GM12878 (cell line): ENCODE results near the gene TBC1D24. TPM values are rescaled to one million over a fixed set of nuclear protein-coding genes. Genes with fewer than 3 reads are reported as not detected.

Experiments
- ATAC-seq: fragments of 200-7000 bp; cut with Tn5 transposase; 3 replicates; pipeline ENCODE4 v1.9.1; 2020; ENCODE audit warnings: mild to moderate bottlenecking, moderate library complexity
- BruUV-seq: library from RNA; stranded (reverse); fragments of 400-500 nt; replicated peaks from 2 replicates; lab custom pipeline; 2021; lab: Mats Ljungman, UMichigan
- CTCF ChIA-PET: fragments of 300-600 bp; sonication (Branson Sonifier 250); formaldehyde crosslinking; extraction: SDS; loops from one replicate; lab custom pipeline; 2021; ENCODE audit warnings: inconsistent platforms; lab: Yijun Ruan, JAX
- POLR2A ChIA-PET: fragments of 350-600 bp; formaldehyde crosslinking; extraction: SDS; loops from one replicate; lab custom pipeline; 2021; ENCODE audit warnings: inconsistent platforms; lab: Charles Lee
- RAD21 ChIA-PET: fragments of 300-600 bp; sonication (Branson Sonifier 250); formaldehyde crosslinking; loops from one replicate; lab custom pipeline; 2023; ENCODE audit warnings: antibody characterized with exemption; ENCODE audit not compliant: unreplicated experiment; lab: Charles Lee
- SMC1A ChIA-PET: fragments of 300-600 bp; sonication (Branson Sonifier 250); formaldehyde crosslinking; loops from one replicate; lab custom pipeline; 2023; ENCODE audit not compliant: unreplicated experiment, uncharacterized antibody; lab: Charles Lee
- DNase-seq: peaks from one replicate; pipeline ENCODE4 v3.0.0-alpha.2; 2011; ENCODE audit warnings: low read depth, low spot score
- FAIRE-seq: peaks from 3 replicates; lab custom pipeline; 2011; peaks lifted over from hg19 to GRCh38; lab: Jason Lieb, UNC
- H2AFZ ChIP-seq: 2 replicates; pipeline ENCODE4 v1.6.0; 2011; ENCODE audit warnings: low read depth, low read length, control low read depth; ENCODE audit not compliant: control insufficient read depth
- H3K27ac ChIP-seq: 2 replicates; pipeline ENCODE4 v1.5.1; 2011; ENCODE audit warnings: control low read depth; ENCODE audit not compliant: control insufficient read depth, insufficient read depth
- H3K27me3 ChIP-seq, 2 experiments: replicated peaks in 1 of 2; 2 replicates each; pipeline versions ENCODE4 v1.6.0 to v1.6.1; 2011; ENCODE audit warnings: low read length in 1 of 2; ENCODE audit not compliant: control insufficient read depth in 2 of 2, insufficient read depth in 2 of 2
- H3K36me3 ChIP-seq, 2 experiments: 2 replicates each; pipeline ENCODE4 v1.5.1; 2011; ENCODE audit warnings: low read length in 1 of 2; ENCODE audit not compliant: control insufficient read depth in 2 of 2, insufficient read depth in 2 of 2
- H3K4me1 ChIP-seq: 2 replicates; pipeline ENCODE4 v1.6.1; 2011; ENCODE audit warnings: mild to moderate bottlenecking, low read length, moderate library complexity, mixed read lengths; ENCODE audit not compliant: control insufficient read depth, insufficient read depth
- H3K4me2 ChIP-seq: 2 replicates; pipeline ENCODE4 v1.6.0; 2011; ENCODE audit warnings: control low read depth; ENCODE audit not compliant: control insufficient read depth, insufficient read depth
- H3K4me3 ChIP-seq: fragments of 200-600 bp; sonication (generic); 2 replicates; pipeline ENCODE4 v1.5.1; 2016
- H3K79me2 ChIP-seq: 2 replicates; pipeline ENCODE4 v1.6.0; 2011; ENCODE audit warnings: low read length; ENCODE audit not compliant: control insufficient read depth, insufficient read depth
- H3K9ac ChIP-seq: 2 replicates; pipeline ENCODE4 v1.8.0; 2011; ENCODE audit warnings: low read length, control low read depth, mixed read lengths; ENCODE audit not compliant: control insufficient read depth, insufficient read depth
- H3K9me3 ChIP-seq: replicated peaks from 3 replicates; pipeline ENCODE4 v1.5.1; 2011; ENCODE audit warnings: mild to moderate bottlenecking, low read length; ENCODE audit not compliant: control insufficient read depth, insufficient read depth
- H4K20me1 ChIP-seq: 2 replicates; pipeline ENCODE4 v1.6.0; 2011; ENCODE audit not compliant: control insufficient read depth, insufficient read depth
- ASH2L ChIP-seq: fragments of 300-600, 200-600 bp; sonication (generic); IDR thresholded peaks from 2 replicates; pipeline ENCODE4 v1.6.1; 2017; ENCODE audit warnings: low read depth, mild to moderate bottlenecking, borderline replicate concordance
- CHD2 ChIP-seq: IDR thresholded peaks from 2 replicates; pipeline ENCODE4 v1.6.1; 2011; ENCODE audit warnings: low read depth, low read length, improper control_type of control experiment, borderline replicate concordance
- EZH2 ChIP-seq: IDR thresholded peaks from 2 replicates; pipeline ENCODE4 v1.6.1; 2012; ENCODE audit warnings: low read depth, mild to moderate bottlenecking, control low read depth, inconsistent platforms, low read length, borderline replicate concordance; ENCODE audit not compliant: control insufficient read depth
- HDAC2 ChIP-seq: fragments of 200-600 bp; sonication (generic); IDR thresholded peaks from 2 replicates; pipeline ENCODE4 v1.6.1; 2017
- IKZF2 ChIP-seq, 2 experiments: fragments of 450-650 bp; IDR thresholded peaks; 2 replicates each; pipeline ENCODE4 v1.6.1; 2017; ENCODE audit warnings: mild to moderate bottlenecking in 2 of 2, moderate library complexity in 2 of 2
- KDM1A ChIP-seq: fragments of 200-600 bp; sonication (generic); IDR thresholded peaks from 2 replicates; pipeline ENCODE4 v1.6.1; 2016; ENCODE audit warnings: borderline replicate concordance
- MEF2A ChIP-seq: IDR thresholded peaks from 2 replicates; pipeline ENCODE4 v1.6.1; 2011; ENCODE audit warnings: low read depth, mild to moderate bottlenecking, low read length, moderate library complexity; ENCODE audit not compliant: insufficient read depth
- MEF2B ChIP-seq: fragments of 450-650 bp; IDR thresholded peaks from 2 replicates; pipeline ENCODE4 v1.6.1; 2018; ENCODE audit warnings: mild to moderate bottlenecking, moderate library complexity; ENCODE audit not compliant: partially characterized antibody, poor library complexity, severe bottlenecking
- MXI1 ChIP-seq: fragments of 150-350 bp; IDR thresholded peaks from 2 replicates; pipeline ENCODE4 v1.6.1; 2011; ENCODE audit warnings: low read depth, mild to moderate bottlenecking, inconsistent platforms, low read length, improper control_type of control experiment
- POLR2A ChIP-seq: IDR thresholded peaks from 2 replicates; pipeline ENCODE4 v1.6.1; 2011; ENCODE audit warnings: low read depth, mild to moderate bottlenecking, low read length
- POU2F2 ChIP-seq: IDR thresholded peaks from 3 replicates; pipeline ENCODE4 v1.6.1; 2011; ENCODE audit warnings: low read depth, mild to moderate bottlenecking, low read length, borderline replicate concordance
- RB1 ChIP-seq: fragments of 450-650 bp; formaldehyde crosslinking; IDR thresholded peaks from 2 replicates; pipeline ENCODE4 v1.6.1; 2017; ENCODE audit warnings: mild to moderate bottlenecking, borderline replicate concordance
- RELA ChIP-seq: fragments of 450-650 bp; IDR thresholded peaks from 2 replicates; pipeline ENCODE4 v1.8.0; 2014; ENCODE audit warnings: borderline replicate concordance; ENCODE audit not compliant: partially characterized antibody
- SP1 ChIP-seq: IDR thresholded peaks from one replicate; pipeline ENCODE4 v1.6.1; 2011; ENCODE audit warnings: low read depth, low read length
- ZNF24 ChIP-seq: fragments of 450-650 bp; IDR thresholded peaks from 2 replicates; pipeline ENCODE4 v1.6.1; 2017; ENCODE audit warnings: antibody characterized with exemption, mild to moderate bottlenecking
- WGBS: methylation state at CpG from one replicate; pipeline ENCODE4 v1.1.6; 2016; ENCODE audit warnings: low lambda C conversion rate; ENCODE audit not compliant: insufficient replicate concordance, insufficient coverage; ENCODE audit errors: missing lambda C conversion rate; 5-methylcytosine and 5-hydroxymethylcytosine counted together
- in situ Hi-C: fragments of 300-500 bp; cut with MboI; formaldehyde crosslinking; loops from 9 replicates; pipeline ENCODE4 v1.14.3; 2018; ENCODE audit warnings: mixed read lengths
- intact Hi-C: fragments of 100-400 bp; cut with micrococcal nuclease; formaldehyde crosslinking; loops from one replicate; pipeline ENCODE4 v1.14.2; 2022; ENCODE audit not compliant: unreplicated experiment
- polyA plus RNA-seq, 11 experiments: library from polyadenylated mRNA; depleted of rRNA in 4 of 11; unstranded in 6 of 11; stranded (reverse) in 5 of 11; fragments of >200 nt; fragmentation: Nextera tagmentation in 4 of 11; fragmentation: Illumina TruSeq in 1 of 11; extraction: Ambion mirVana in 4 of 11; extraction: Trizol in 1 of 11; gene quantifications; 1 replicate in 1 of 11; 2 replicates in 10 of 11; pipeline versions ENCODE4 v1.2.1 to v1.2.3, GENCODE V29; 2011 to 2016; ENCODE audit warnings: inconsistent platforms in 2 of 11, missing spikeins in 2 of 11, low read depth in 1 of 11
- total RNA-seq, 4 experiments: library from RNA; depleted of rRNA in 3 of 4; stranded (reverse); fragments of >200 nt in 3 of 4; fragmentation: Illumina TruSeq in 1 of 4; extraction: Trizol in 1 of 4; gene quantifications; 2 replicates each; pipeline versions ENCODE4 v1.2.1 to v1.2.3, GENCODE V29; 2013 to 2021
- TF ChIP-seq, protein P1 (sequence below): IDR thresholded peaks from 2 replicates; pipeline ENCODE4 v1.6.1; 2011; ENCODE audit warnings: low read depth, low read length, improper control_type of control experiment, borderline replicate concordance
- TF ChIP-seq, protein P2 (sequence below): fragments of 450-650 bp; IDR thresholded peaks from 2 replicates; pipeline ENCODE4 v1.6.1; 2016; ENCODE audit warnings: mild to moderate bottlenecking
- TF ChIP-seq, protein P3 (sequence below), 3 experiments: IDR thresholded peaks in 2 of 3; conservative IDR thresholded peaks in 1 of 3; 2 replicates each; pipeline ENCODE4 v1.5.1; 2011; ENCODE audit warnings: low read depth in 3 of 3, low read length in 3 of 3, mild to moderate bottlenecking in 3 of 3, control low read depth in 2 of 3, moderate library complexity in 2 of 3, inconsistent platforms in 1 of 3, mixed read lengths in 1 of 3; ENCODE audit not compliant: control insufficient read depth in 2 of 3, insufficient read depth in 1 of 3; ENCODE audit errors: extremely low read depth in 1 of 3

TBC1D24 gene
- total and polyA plus RNA-seq, 10 of the 15 experiments (the other 5 are each of a cell fraction or from before 2014, with no cell fraction given), result 1.1 to 9.6 (median 4.5) TPM

DNA sequence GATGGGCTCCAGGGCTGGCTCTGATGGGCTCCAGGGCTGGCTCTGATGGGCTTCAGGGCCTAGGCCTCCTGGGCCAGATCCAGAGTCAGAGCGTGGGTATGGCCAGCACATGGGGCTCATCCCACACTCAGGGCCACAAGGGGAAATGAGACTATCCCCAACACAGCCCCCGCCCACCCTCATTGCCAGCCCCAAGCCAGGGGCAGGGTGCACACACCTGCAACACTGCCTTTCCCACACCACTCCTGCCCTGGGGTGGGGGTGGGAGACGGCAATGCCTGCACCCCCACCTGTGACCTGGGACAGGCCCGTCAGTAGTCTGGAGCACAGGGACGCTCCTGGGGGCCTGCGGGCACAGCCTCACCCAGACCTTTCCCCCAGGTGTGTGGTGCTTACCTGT lies 24.5 kb downstream of the TBC1D24 start:
- DNase-seq (no peak), ATAC-seq (no peak), FAIRE-seq (no peak)
- Histone ChIP-seq H3K79me2 (no peaks in the 10 kb centered on the region), H3K9me3 (no peaks in the 10 kb centered on the region), H3K9ac (no peak overlapping the region), H3K4me3 (no peak overlapping the region), H3K36me3 (peaks cover 0 to 11% of the 10 kb centered on the region in 2 experiments; a peak in 2 of 4 replicates), H2AFZ (no peak overlapping the region), H3K27me3 (no peaks in the 10 kb centered on the region), H3K27ac (no peak overlapping the region), H3K4me2 (no peak overlapping the region), H4K20me1 (no peaks in the 10 kb centered on the region), H3K4me1 (no peaks in the 10 kb centered on the region)
- in situ Hi-C loops (loop anchor here (5.0 to 10.0 kb wide), 2 partner anchors 162 to 485 kb away; partner anchors contain the start of gene NPW), intact Hi-C loops (no loop called here)
- ChIA-PET RAD21 (no interaction called here), CTCF (interaction anchor here (2.8 kb wide), 1 partner anchor 69 kb away, joined by 36 read pairs; the partner anchor contains the start of gene CCNF), SMC1A (interaction anchor here (2.5 kb wide), 1 partner anchor 69 kb away, joined by 17 read pairs; the partner anchor contains the start of gene CCNF), POLR2A (no interaction called here)
- TF ChIP-seq, protein P1, sequence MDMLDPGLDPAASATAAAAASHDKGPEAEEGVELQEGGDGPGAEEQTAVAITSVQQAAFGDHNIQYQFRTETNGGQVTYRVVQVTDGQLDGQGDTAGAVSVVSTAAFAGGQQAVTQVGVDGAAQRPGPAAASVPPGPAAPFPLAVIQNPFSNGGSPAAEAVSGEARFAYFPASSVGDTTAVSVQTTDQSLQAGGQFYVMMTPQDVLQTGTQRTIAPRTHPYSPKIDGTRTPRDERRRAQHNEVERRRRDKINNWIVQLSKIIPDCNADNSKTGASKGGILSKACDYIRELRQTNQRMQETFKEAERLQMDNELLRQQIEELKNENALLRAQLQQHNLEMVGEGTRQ, result no peak
- no peak for TF ChIP-seq MXI1
- no peak for TF ChIP-seq CHD2
- TF ChIP-seq RELA, result no peak
- TF ChIP-seq RB1, result no peak
- TF ChIP-seq POLR2A, result no peak
- no peak for TF ChIP-seq ZNF24
- TF ChIP-seq MEF2A, result no peak
- no peak for TF ChIP-seq POU2F2
- no peak for TF ChIP-seq KDM1A
- TF ChIP-seq, protein P2, sequence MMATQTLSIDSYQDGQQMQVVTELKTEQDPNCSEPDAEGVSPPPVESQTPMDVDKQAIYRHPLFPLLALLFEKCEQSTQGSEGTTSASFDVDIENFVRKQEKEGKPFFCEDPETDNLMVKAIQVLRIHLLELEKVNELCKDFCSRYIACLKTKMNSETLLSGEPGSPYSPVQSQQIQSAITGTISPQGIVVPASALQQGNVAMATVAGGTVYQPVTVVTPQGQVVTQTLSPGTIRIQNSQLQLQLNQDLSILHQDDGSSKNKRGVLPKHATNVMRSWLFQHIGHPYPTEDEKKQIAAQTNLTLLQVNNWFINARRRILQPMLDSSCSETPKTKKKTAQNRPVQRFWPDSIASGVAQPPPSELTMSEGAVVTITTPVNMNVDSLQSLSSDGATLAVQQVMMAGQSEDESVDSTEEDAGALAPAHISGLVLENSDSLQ, result no peak
- TF ChIP-seq HDAC2, result no peak
- TF ChIP-seq SP1, result no peak
- TF ChIP-seq, protein P3, sequence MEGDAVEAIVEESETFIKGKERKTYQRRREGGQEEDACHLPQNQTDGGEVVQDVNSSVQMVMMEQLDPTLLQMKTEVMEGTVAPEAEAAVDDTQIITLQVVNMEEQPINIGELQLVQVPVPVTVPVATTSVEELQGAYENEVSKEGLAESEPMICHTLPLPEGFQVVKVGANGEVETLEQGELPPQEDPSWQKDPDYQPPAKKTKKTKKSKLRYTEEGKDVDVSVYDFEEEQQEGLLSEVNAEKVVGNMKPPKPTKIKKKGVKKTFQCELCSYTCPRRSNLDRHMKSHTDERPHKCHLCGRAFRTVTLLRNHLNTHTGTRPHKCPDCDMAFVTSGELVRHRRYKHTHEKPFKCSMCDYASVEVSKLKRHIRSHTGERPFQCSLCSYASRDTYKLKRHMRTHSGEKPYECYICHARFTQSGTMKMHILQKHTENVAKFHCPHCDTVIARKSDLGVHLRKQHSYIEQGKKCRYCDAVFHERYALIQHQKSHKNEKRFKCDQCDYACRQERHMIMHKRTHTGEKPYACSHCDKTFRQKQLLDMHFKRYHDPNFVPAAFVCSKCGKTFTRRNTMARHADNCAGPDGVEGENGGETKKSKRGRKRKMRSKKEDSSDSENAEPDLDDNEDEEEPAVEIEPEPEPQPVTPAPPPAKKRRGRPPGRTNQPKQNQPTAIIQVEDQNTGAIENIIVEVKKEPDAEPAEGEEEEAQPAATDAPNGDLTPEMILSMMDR (IDR thresholded peaks at IDR 0.05 in 2 of 3, conservative IDR thresholded peaks at IDR 0.05 in 1 of 3; ENCODE audit: control insufficient read depth in 2 of 3, extremely low read depth in 1 of 3, insufficient read depth in 1 of 3, low read depth in 3 of 3, low read length in 3 of 3), result no peak
- no peak for TF ChIP-seq IKZF2 (IDR thresholded peaks at IDR 0.05)
- TF ChIP-seq MEF2B, result no peak
- no peak for TF ChIP-seq ASH2L
- TF ChIP-seq EZH2, result no peak
- BruUV-seq, result no TSS peak
- WGBS, result 77% methylated on average over 6 of the region's 6 CpGs
